Kidney (tissue), 14 donors: ENCODE measurements around the gene PRR14L. TPM values are rescaled to one million over a fixed set of nuclear protein-coding genes. Genes with fewer than 3 reads are reported as not detected.

Source experiments
- DNase-seq, 5 donors: peaks; one replicate each; pipeline ENCODE4 v3.0.0-alpha.2; 2013 to 2020
- FAIRE-seq: peaks from 2 replicates; lab custom pipeline; 2012; peaks lifted over from hg19 to GRCh38; lab: Jason Lieb, UNC
- H3K27ac ChIP-seq, 2 donors: one replicate each; pipeline ENCODE4 v1.7.0; 2013; ENCODE audit warnings: low read depth in 2 of 2, low read length in 2 of 2, inconsistent platforms in 1 of 2
- H3K27me3 ChIP-seq: one replicate; pipeline ENCODE4 v1.7.1; 2013; ENCODE audit warnings: low read length, inconsistent platforms; ENCODE audit not compliant: control insufficient read depth, insufficient read depth
- H3K36me3 ChIP-seq, 3 donors: one replicate each; pipeline versions ENCODE4 v1.7.0 to v1.7.1; 2013; ENCODE audit warnings: low read length in 3 of 3, control low read depth in 1 of 3, inconsistent platforms in 1 of 3; ENCODE audit not compliant: insufficient read depth in 3 of 3, control insufficient read depth in 2 of 3
- H3K4me1 ChIP-seq, 3 donors: one replicate each; pipeline versions ENCODE4 v1.7.0 to v1.7.1; 2013; ENCODE audit warnings: low read length in 3 of 3, inconsistent platforms in 1 of 3, low read depth in 1 of 3; ENCODE audit not compliant: control insufficient read depth in 2 of 3, insufficient read depth in 2 of 3
- H3K4me3 ChIP-seq, 3 donors: one replicate each; pipeline versions ENCODE4 v1.7.0 to v1.8.1; 2013; ENCODE audit warnings: low read length in 3 of 3, control low read depth in 1 of 3, inconsistent platforms in 1 of 3
- H3K9ac ChIP-seq, 3 donors: one replicate each; pipeline versions ENCODE4 v1.7.0 to v1.7.1; 2013; ENCODE audit warnings: low read length in 3 of 3, control low read depth in 1 of 3, inconsistent platforms in 1 of 3
- H3K9me3 ChIP-seq, 3 donors: one replicate each; pipeline versions ENCODE4 v1.7.0 to v1.7.1; 2013; ENCODE audit warnings: low read length in 3 of 3, control low read depth in 1 of 3, inconsistent platforms in 1 of 3; ENCODE audit not compliant: control insufficient read depth in 2 of 3, insufficient read depth in 1 of 3
- intact Hi-C: fragments of 100-400 bp; cut with DNase I; formaldehyde crosslinking; loops from one replicate; pipeline ENCODE4 v1.11.1; 2022
- polyA plus RNA-seq: library from polyadenylated mRNA; stranded (reverse); fragments of 350-450 nt; fragmentation: Illumina TruSeq; extraction: RNeasy Lipid Tissue Mini Kit (QIAGEN cat#74804); gene quantifications from one replicate; pipeline ENCODE4 v1.2.3, GENCODE V29; 2014; ENCODE audit warnings: low read depth, low replicate concordance; ENCODE audit not compliant: insufficient read depth
- total RNA-seq: library from RNA; stranded (reverse); fragmentation: NEBNext Ultra II Directional; extraction: Animal tissue kit (Norgen Biotek cat#: 25700); gene quantifications from one replicate; pipeline ENCODE4 v1.2.1, GENCODE V29; 2021
- TF ChIP-seq, protein P1 (sequence below): IDR thresholded peaks from 3 replicates; pipeline ENCODE4 v1.5.1; 2012; ENCODE audit warnings: mild to moderate bottlenecking, moderate library complexity, borderline replicate concordance; ENCODE audit not compliant: insufficient read depth; ENCODE audit errors: extremely low read depth
- donor health status: control.
- donor health status: control.
- donor health status: control.
- donor health status: control.
- donor health status: control.
- donor health status: DM: yes; HTN: yes; CAD: no.
- donor health status: Normal renal cell carcinoma (clear cell type).

PRR14L gene
- total and polyA plus RNA-seq, 2 donors from 2014 or later, result 5.1 to 45.3 TPM

DNA sequence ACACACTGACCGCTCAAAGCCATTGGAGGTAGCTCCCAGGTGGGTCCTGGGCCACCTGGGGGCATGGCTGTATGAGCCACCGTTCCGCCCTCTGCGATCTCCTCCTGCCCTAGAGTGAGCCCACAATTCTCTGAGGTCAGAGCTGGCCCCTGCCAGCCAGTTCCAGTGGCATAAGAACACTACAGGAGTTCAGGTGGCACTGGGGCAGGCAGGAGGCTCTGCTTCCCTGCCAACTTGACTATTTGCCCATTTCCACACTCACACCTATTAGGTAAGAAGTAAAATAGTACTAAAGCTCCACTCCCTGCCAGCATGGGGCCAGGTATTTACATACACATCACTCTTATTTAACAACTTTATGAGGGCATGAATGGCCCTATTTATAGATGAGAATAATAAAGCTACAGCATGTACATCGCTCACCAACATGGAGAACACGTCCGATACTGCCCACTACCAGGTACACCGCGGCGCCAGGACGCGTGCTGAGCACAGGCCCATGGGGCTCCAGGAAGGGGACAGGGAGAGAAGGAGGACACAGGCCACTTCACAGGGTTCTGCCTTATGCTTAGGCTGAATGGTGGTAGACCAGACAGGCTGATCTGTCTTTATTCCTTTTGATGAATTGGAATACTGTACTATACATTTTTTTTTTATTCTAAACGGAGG lies 114.2 kb downstream of the PRR14L start:
- H3K4me1 ChIP-seq, result peaks cover 0 to 26% (median 16%) of the 10 kb centered on the region in 3 donors
- peak overlapping the region; percentile 0 to 51 for H3K27ac ChIP-seq
- TF ChIP-seq, protein P1, sequence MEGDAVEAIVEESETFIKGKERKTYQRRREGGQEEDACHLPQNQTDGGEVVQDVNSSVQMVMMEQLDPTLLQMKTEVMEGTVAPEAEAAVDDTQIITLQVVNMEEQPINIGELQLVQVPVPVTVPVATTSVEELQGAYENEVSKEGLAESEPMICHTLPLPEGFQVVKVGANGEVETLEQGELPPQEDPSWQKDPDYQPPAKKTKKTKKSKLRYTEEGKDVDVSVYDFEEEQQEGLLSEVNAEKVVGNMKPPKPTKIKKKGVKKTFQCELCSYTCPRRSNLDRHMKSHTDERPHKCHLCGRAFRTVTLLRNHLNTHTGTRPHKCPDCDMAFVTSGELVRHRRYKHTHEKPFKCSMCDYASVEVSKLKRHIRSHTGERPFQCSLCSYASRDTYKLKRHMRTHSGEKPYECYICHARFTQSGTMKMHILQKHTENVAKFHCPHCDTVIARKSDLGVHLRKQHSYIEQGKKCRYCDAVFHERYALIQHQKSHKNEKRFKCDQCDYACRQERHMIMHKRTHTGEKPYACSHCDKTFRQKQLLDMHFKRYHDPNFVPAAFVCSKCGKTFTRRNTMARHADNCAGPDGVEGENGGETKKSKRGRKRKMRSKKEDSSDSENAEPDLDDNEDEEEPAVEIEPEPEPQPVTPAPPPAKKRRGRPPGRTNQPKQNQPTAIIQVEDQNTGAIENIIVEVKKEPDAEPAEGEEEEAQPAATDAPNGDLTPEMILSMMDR, result no peak
- no peak overlapping the region for H3K9ac ChIP-seq
- DNase-seq (no peak), FAIRE-seq (no peak)
- H3K4me3 ChIP-seq, result no peak overlapping the region
- H3K9me3 ChIP-seq, result no peaks in the 10 kb centered on the region
- H3K27me3 ChIP-seq, result no peaks in the 10 kb centered on the region
- H3K36me3 ChIP-seq, result no peaks in the 10 kb centered on the region
- intact Hi-C loops, result no loop called here

DNA sequence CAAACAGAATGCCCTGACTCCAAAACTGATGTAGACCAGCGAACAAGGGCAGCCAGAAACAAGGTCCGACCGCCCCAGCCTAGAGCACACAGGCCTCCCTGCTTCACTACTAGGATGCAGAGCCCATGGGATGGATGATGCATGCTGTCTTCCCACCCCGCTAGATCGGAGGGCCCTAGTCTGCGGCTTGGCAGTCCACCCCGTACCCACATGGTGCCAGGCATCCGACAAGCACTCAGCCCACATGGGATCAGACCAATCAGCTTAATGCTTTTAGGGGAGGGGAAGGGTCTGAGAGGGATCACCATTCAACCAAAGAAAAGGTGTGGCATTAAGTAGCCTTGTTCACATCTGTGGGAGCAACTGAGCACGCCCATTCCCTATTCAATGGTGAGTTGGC lies 118.5 kb downstream of the PRR14L start:
- TF ChIP-seq, protein P1, result no peak
- H3K9ac ChIP-seq, result peak overlapping the region in 1 of 3 donors; percentile 74
- intact Hi-C loops, result no loop called here
- peak overlapping the region; percentile 90 to 92 for H3K27ac ChIP-seq
- H3K36me3 ChIP-seq, result no peaks in the 10 kb centered on the region
- peaks cover 0 to 46% (median 6%) of the 10 kb centered on the region in 3 donors for H3K4me1 ChIP-seq
- DNase-seq (no peak), FAIRE-seq (no peak)
- H3K27me3 ChIP-seq, result no peaks in the 10 kb centered on the region
- H3K9me3 ChIP-seq, result no peaks in the 10 kb centered on the region
- peak overlapping the region in 2 of 3 donors; percentile 67 to 69 for H3K4me3 ChIP-seq

Other genes with a start within 250 kb of the PRR14L start
- 64.9 TPM for gene PISD, start 87.9 kb downstream of the PRR14L start, total RNA-seq
- 27.3 TPM for gene PISD, start 87.9 kb downstream of the PRR14L start, polyA plus RNA-seq
- gene DEPDC5, start 3.9 kb upstream of the PRR14L start, total RNA-seq, result 27.3 TPM
- 12.1 TPM for gene DEPDC5, start 3.9 kb upstream of the PRR14L start, polyA plus RNA-seq
- gene YWHAH, start 194.4 kb upstream of the PRR14L start, total RNA-seq, result 274 TPM
- gene YWHAH, start 194.4 kb upstream of the PRR14L start, polyA plus RNA-seq, result 82.0 TPM